GM12878 (cell line): ENCODE results near the gene PTS. TPM values are rescaled to one million over a fixed set of nuclear protein-coding genes. Genes with fewer than 3 reads are reported as not detected.

Source experiments
- HCFC1 ChIP-seq: fragments of 150-350 bp; IDR thresholded peaks from 2 replicates; pipeline ENCODE4 v1.6.1; 2014; ENCODE audit warnings: low read length
- KAT2A ChIP-seq: conservative IDR thresholded peaks from 2 replicates; pipeline ENCODE4 v1.6.1; 2011; ENCODE audit warnings: low read depth, low read length; ENCODE audit not compliant: control insufficient read depth
- NBN ChIP-seq: fragments of 450-650 bp; IDR thresholded peaks from 2 replicates; pipeline ENCODE4 v1.6.1; 2016
- RUNX3 ChIP-seq: IDR thresholded peaks from 2 replicates; pipeline ENCODE4 v1.6.1; 2012; ENCODE audit warnings: low read length, inconsistent platforms
- SMAD1 ChIP-seq: fragments of 450-650 bp; IDR thresholded peaks from 2 replicates; pipeline ENCODE4 v1.6.1; 2018; ENCODE audit warnings: mild to moderate bottlenecking, low read depth; ENCODE audit not compliant: partially characterized antibody
- TARDBP ChIP-seq: IDR thresholded peaks from 2 replicates; pipeline ENCODE4 v1.6.1; 2016; ENCODE audit warnings: borderline replicate concordance
- ZNF24 ChIP-seq: fragments of 450-650 bp; IDR thresholded peaks from 2 replicates; pipeline ENCODE4 v1.6.1; 2017; ENCODE audit warnings: antibody characterized with exemption, mild to moderate bottlenecking
- ZNF274 ChIP-seq: IDR thresholded peaks from one replicate; pipeline ENCODE4 v1.8.0; 2011; ENCODE audit not compliant: insufficient read length, insufficient read depth
- ZNF687 ChIP-seq: fragments of 450-650 bp; IDR thresholded peaks from 2 replicates; pipeline ENCODE4 v1.6.1; 2017; ENCODE audit warnings: mild to moderate bottlenecking, moderate library complexity
- polyA plus RNA-seq, 11 experiments: library from polyadenylated mRNA; depleted of rRNA in 4 of 11; unstranded in 6 of 11; stranded (reverse) in 5 of 11; fragments of >200 nt; fragmentation: Nextera tagmentation in 4 of 11; fragmentation: Illumina TruSeq in 1 of 11; extraction: Ambion mirVana in 4 of 11; extraction: Trizol in 1 of 11; gene quantifications; 1 replicate in 1 of 11; 2 replicates in 10 of 11; pipeline versions ENCODE4 v1.2.1 to v1.2.3, GENCODE V29; 2011 to 2016; ENCODE audit warnings: inconsistent platforms in 2 of 11, missing spikeins in 2 of 11, low read depth in 1 of 11
- total RNA-seq, 4 experiments: library from RNA; depleted of rRNA in 3 of 4; stranded (reverse); fragments of >200 nt in 3 of 4; fragmentation: Illumina TruSeq in 1 of 4; extraction: Trizol in 1 of 4; gene quantifications; 2 replicates each; pipeline versions ENCODE4 v1.2.1 to v1.2.3, GENCODE V29; 2013 to 2021
- TF ChIP-seq, protein P1 (sequence below): IDR thresholded peaks from 2 replicates; pipeline ENCODE4 v1.6.1; 2011; ENCODE audit warnings: borderline replicate concordance, low read depth, mild to moderate bottlenecking, moderate library complexity, low read length; ENCODE audit not compliant: insufficient read depth, poor library complexity, severe bottlenecking

The PTS gene
- total and polyA plus RNA-seq, 10 of the 15 experiments (the other 5 are each of a cell fraction or from before 2014, with no cell fraction given): 11.7 to 47.6 (median 15.5) TPM

DNA sequence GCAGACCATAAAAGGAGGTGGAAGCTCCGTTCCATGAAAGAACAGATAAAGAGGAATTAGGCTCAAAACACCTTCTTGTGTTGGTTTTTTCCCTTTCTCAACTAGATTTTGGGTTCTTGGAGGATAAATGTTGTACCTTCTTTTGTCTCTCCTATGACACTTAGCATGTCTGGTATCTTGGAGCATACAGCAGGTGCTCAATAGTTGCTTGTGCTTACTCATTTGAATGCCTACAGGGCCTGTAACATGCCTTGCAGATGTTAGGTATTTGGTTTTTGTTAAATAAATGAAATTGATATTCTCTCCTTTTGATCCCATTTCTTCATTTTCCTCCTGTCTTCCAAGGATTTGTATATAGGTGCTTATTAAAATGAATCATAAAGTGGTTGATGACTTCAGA, 50.8 kb downstream of the PTS start (continued):
- TF ChIP-seq RUNX3 (no peak), ZNF687 (no peak), HCFC1 (no peak), SMAD1 (no peak), NBN (no peak), ZNF24 (no peak), ZNF274 (no peak), TARDBP (no peak), KAT2A (no peak)
- TF ChIP-seq, protein P1, sequence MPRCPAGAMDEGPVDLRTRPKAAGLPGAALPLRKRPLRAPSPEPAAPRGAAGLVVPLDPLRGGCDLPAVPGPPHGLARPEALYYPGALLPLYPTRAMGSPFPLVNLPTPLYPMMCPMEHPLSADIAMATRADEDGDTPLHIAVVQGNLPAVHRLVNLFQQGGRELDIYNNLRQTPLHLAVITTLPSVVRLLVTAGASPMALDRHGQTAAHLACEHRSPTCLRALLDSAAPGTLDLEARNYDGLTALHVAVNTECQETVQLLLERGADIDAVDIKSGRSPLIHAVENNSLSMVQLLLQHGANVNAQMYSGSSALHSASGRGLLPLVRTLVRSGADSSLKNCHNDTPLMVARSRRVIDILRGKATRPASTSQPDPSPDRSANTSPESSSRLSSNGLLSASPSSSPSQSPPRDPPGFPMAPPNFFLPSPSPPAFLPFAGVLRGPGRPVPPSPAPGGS: no peak
